GM19043 (cell line): Measurements from ENCODE around the gene ADM2.
"Not testable (repeated sequence)": the region's sequence is repeated elsewhere in the genome, so short reads cannot be mapped to it uniquely, and the experiment has no call there.

Experiments
- ATAC-seq: cut with Tn5 transposase; IDR thresholded peaks from one replicate; pipeline ENCODE4 v1.9.1; 2021; ENCODE audit warnings: low read depth; ENCODE audit not compliant: unreplicated experiment

The ADM2 gene

GRCh38 chr22:50481440-50482106 is at the start of gene ADM2:
Gene ADM2, plus strand, starts transcription at chr22:50481543. Its CDS starts 305 bp downstream, at chr22:50481848.
- no peak for ATAC-seq

- no peak for ATAC-seq
Measured at GRCh38 chr22:50432131-50432876, 49.0 kb upstream of the ADM2 start.

DNA sequence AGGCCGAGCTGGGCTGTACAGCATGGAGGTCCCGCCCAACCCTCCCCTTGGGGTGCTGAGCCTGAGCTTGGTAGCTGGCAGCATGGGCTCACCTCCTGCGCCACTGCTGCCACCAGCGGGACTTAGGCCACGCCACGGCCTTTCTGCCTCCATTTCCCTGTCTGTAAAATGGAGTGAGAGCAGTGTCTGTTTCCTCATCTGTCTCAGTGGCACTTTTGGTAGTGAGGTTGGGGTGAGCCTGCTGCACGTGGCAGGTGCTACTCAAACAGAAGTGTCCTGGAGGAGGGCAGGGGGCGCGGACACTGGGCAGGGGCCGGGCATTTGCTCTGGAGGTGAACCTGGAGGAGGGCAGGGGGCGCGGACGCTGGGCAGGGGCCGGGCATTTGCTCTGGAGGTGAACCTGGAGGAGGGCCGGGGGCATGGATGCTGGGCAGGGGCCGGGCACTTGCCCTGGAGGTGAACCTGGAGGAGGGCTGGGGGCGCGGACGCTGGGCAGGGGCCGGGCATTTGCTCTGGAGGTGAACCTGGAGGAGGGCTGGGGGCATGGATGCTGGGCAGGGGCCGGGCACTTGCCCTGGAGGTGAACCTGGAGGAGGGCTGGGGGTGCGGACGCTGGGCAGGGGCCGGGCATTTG is 48.3 kb upstream of the ADM2 start:
- not testable (repeated sequence) for ATAC-seq

- no peak for ATAC-seq
Measured at GRCh38 chr22:50434849-50435248, 46.5 kb upstream of the ADM2 start.

- ATAC-seq, result no peak
Measured at GRCh38 chr22:50435291-50436014, 45.9 kb upstream of the ADM2 start.

- no peak for ATAC-seq
Measured at GRCh38 chr22:50436015-50436830, 45.1 kb upstream of the ADM2 start.

DNA sequence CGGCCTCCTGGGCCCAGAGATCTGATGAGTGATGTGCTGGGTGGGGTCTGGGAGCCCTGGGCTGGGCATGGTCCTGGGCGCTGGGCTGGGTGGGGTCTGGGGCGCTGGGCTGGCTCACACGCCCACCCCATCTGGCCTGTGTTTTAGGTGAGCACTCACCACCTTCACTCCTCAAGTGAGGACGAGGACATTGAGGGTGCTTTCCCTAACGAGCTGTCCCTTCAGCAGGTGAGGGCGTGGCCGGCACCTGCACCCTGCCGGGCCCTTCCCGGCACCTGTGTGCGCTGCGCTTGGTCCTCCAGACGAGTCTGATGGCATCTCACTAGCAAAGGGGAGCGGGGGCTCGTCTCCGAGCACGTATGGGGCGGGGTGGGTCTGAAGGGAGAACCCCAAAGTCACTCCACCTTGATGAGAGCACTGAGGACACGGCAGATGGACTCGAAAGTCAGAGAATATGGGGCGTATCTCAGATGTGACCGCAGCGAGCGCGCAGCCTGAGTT is 44.5 kb upstream of the ADM2 start:
- no peak for ATAC-seq

DNA sequence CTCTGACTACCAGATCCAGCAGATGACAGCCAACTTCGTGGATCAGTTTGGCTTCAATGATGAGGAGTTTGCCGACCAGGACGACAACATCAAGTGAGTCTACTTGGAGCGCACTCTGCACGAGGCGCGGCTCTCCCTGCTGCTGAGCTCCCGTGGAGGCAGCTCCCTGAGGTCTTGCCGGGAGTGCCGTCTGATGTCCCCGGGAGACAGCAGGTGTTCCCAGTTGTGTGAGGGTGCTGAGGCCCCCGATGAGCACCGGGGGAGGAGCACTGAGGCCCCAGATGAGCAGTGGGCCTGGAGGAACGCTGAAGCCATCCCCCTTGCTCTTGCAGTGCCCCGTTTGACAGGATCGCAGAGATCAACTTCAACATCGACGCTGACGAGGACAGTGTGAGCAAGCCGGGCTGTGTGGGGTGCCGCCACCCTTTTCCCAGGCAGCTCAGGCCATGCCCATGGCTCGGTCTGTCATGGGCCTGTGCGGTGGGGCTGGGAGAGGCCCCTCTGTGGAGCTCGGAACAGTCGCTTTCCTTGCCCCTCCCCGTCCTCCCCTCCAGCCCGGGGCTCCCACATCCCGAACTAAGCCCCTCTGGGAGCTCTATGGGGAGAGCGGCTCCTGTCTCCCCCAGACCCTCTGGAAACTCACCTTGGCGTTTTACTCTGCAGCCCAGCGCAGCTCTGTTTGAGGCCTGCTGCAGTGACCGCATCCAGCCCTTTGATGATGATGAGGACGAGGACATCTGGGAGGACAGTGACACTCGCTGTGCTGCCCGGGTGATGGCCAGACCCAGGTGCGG is 43.6 kb upstream of the ADM2 start:
- no peak for ATAC-seq

- ATAC-seq, result no peak
Measured at GRCh38 chr22:50438305-50439275, 42.8 kb upstream of the ADM2 start.

DNA sequence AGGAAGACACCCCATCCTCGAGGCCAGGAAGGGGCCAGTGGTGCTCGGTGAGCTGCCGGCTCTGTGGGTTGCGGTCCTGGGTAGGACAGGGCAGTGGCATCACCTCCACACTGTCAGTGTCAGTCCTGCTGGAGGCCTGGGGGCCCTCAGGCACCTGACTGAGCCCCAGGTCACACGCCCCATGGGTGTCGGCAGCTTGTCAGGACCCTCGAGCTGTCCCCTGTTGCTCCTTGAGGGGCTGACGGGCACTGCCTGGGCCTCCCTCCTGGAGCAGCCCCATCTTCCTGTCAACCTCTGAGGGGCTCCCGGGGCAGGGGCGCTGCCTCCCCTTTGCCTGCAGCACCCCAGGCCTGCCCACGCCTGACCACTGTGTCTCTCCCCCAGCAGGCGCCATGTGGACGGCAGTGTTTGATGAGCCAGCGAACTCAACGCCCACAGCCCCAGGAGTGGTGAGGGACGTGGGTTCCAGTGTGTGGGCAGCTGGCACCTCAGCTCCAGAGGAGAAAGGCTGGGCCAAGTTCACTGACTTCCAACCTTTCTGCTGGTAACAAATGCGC is 42.0 kb upstream of the ADM2 start:
- no peak for ATAC-seq

- no peak for ATAC-seq
Measured at GRCh38 chr22:50439871-50440331, 41.4 kb upstream of the ADM2 start.

DNA sequence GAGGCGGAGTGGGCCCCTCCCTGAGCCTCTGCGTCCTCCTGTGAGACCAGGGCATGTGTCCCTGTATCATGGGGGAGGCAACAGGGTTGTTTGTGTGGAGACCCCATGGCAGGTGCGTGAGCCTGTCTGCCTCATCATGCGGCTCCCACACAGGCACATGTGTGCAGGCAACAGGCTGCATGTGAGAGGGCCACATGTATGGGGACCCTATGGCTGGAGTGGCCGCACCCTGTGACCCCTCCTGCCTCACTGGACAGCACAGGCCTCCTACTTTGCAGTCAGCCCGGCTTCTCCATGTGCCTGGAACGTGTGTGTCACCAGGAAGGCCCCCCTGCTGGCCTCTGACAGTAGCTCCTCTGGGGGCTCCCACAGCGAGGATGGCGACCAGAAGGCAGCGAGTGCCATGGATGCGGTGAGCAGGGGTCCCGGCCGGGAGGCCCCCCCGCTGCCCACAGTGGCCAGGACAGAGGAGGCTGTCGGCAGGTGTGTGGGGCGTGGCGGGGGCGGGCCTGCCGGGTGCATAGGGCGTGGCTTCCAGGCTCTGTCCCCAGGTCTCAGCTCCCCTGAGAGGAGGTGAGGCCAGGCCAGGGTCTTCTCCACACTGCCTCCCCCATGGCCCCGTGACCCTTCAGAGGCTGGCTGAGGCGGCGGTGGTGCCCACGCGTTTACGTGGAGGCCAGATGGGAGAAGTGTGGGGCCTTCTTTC is 40.6 kb upstream of the ADM2 start:
- no peak for ATAC-seq

DNA sequence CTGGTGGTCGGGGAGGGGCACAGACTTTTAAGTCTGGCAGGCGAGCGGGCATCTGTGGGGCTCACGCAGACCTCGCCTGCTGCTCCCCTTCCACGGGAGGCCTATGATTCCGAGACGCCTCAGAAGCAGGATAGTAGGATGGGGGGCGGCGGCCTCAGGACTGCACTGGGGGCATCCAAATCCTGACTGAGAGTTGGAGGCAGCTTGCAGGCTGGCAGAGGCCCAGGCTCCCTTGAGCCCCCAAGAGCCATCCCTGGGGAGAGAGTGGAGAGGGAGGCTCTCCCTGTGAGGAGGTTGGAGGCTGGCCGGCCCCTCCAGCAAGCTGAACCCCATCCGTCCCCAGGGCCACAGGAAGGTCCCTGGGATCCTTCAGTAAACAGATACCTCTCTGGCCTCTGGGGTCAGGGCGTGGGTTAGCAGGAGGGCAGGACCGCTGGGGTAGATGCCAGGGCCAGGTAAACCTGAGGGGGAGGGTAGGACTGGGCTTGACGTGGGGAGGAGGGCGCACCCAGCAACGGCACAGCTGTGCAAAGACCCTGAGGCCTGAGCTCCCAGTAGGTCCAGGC is 39.8 kb upstream of the ADM2 start:
- no peak for ATAC-seq

DNA sequence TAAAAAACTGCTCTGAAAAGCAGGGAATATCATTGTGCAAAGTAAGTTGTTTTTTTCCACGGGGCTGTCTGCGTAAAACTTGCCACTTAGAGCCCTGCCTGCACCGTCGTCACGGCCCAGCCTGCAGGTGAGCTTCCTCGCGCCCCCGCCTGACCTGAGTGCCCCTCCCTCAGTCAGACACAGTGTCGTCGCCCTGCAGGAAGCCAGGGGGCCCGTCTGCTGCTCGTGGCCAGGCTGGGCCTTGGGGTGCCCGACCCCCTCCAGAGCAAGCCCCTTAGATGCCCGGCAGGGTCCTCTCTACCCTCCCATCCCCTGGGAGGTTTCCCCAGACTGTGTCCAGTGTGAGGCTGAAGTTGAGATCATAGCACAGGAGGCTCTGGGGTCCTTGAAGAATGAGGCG is 38.1 kb upstream of the ADM2 start:
- no peak for ATAC-seq

GRCh38 chr22:50443801-50444625 is 37.3 kb upstream of the ADM2 start:
- ATAC-seq, result no peak

DNA sequence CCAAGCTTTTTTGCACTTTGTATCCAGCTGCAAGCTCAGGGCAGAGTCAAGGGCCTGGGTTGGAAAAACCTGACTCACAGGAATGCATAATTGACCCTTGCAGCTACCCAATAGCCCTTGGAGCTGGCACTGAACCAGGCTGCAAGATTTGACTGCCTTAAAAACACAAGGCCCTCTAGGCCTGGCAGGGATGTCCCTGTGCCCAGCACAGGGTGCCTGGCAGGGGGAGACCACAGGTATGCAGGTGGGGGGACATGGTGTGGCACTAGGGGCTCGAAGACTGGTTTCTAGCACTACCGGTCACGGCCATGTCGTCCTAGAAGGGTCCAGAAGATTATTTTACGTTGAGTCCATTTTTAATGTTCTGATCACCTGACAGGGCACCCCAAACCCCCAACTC is 36.7 kb upstream of the ADM2 start:
- no peak for ATAC-seq
